Ishikawa (cell line): Measurements from ENCODE around the gene TSPEAR.

Experiments used
- CEBPB ChIP-seq: IDR thresholded peaks from 2 replicates; pipeline ENCODE4 v1.6.1; 2012
- EP300 ChIP-seq: IDR thresholded peaks from 2 replicates; pipeline ENCODE4 v1.6.1; 2012; ENCODE audit warnings: borderline replicate concordance
- MAX ChIP-seq: IDR thresholded peaks from 2 replicates; pipeline ENCODE4 v1.6.1; 2012
- NFIC ChIP-seq: IDR thresholded peaks from 2 replicates; pipeline ENCODE4 v1.6.1; 2012
- RAD21 ChIP-seq: IDR thresholded peaks from 2 replicates; pipeline ENCODE4 v1.6.1; 2012; ENCODE audit warnings: low read depth
- REST ChIP-seq: IDR thresholded peaks from 2 replicates; pipeline ENCODE4 v1.6.1; 2012; ENCODE audit warnings: low read depth, mild to moderate bottlenecking
- TAF1 ChIP-seq: IDR thresholded peaks from 2 replicates; pipeline ENCODE4 v1.6.1; 2012; ENCODE audit warnings: low read depth, mild to moderate bottlenecking
- USF1 ChIP-seq: IDR thresholded peaks from 2 replicates; pipeline ENCODE4 v1.6.1; 2012
- YY1 ChIP-seq: IDR thresholded peaks from 2 replicates; pipeline ENCODE4 v1.6.1; 2012; ENCODE audit warnings: low read depth

- TF ChIP-seq MAX: no peak
- no peak for TF ChIP-seq RAD21
- no peak for TF ChIP-seq TAF1
- TF ChIP-seq USF1: no peak
- TF ChIP-seq NFIC: no peak
- no peak for TF ChIP-seq CEBPB
- TF ChIP-seq EP300: no peak
- no peak for TF ChIP-seq YY1
- TF ChIP-seq REST: no peak
Observed at GRCh38 chr21:44682580-44683151, 28.7 kb downstream of the TSPEAR start.
